SK-N-SH (cell line): ENCODE results near the gene CALCOCO1. TPM values are rescaled to one million over a fixed set of nuclear protein-coding genes. Genes with fewer than 3 reads are reported as not detected.

Source experiments
- CTCF ChIA-PET: fragments of 300-600, 350-600 bp; formaldehyde crosslinking; extraction: SDS; loops from one replicate; lab custom pipeline; 2021; lab: Yijun Ruan, JAX
- POLR2A ChIA-PET: fragments of 350-600 bp; sonication (Branson Sonifier 250); formaldehyde crosslinking; extraction: SDS; loops from one replicate; lab custom pipeline; 2020; ENCODE audit warnings: antibody characterized with exemption, inconsistent platforms; lab: Yijun Ruan, JAX
- DNase-seq: peaks from one replicate; pipeline ENCODE4 v3.0.0; 2012
- H2AFZ ChIP-seq: fragments of 200-600 bp; sonication (generic); 2 replicates; pipeline ENCODE4 v1.8.1; 2016; ENCODE audit warnings: antibody characterized with exemption, mild to moderate bottlenecking, low read depth
- H3F3A ChIP-seq: fragments of 200-600 bp; sonication (generic); replicated peaks from 2 replicates; pipeline ENCODE3; 2016; ENCODE audit warnings: antibody characterized with exemption, mild to moderate bottlenecking; ENCODE audit not compliant: insufficient read depth
- H3K27ac ChIP-seq, 2 experiments: fragments of 200-500 bp in 1 of 2; fragments of 200-600 bp in 1 of 2; sonication (Bioruptor generic) in 1 of 2; sonication (generic), shearing (Covaris generic) in 1 of 2; 2 replicates each; pipeline versions ENCODE4 v1.5.1 to v1.6.1; 2014 to 2016; ENCODE audit warnings: low read depth in 2 of 2, inconsistent platforms in 1 of 2, low read length in 1 of 2, mild to moderate bottlenecking in 1 of 2, mixed read lengths in 1 of 2
- H3K27me3 ChIP-seq: fragments of 200-600 bp; sonication (generic), shearing (Covaris generic); 2 replicates; pipeline ENCODE4 v1.6.1; 2016; ENCODE audit warnings: mixed run types; ENCODE audit not compliant: insufficient read depth
- H3K36me3 ChIP-seq, 2 experiments: fragments of 200-500 bp in 1 of 2; fragments of 200-600 bp in 1 of 2; sonication (Bioruptor generic) in 1 of 2; sonication (generic) in 1 of 2; replicated peaks in 1 of 2; 2 replicates each; pipeline versions ENCODE3 to v1.5.1; 2014 to 2016; ENCODE audit warnings: low read length in 1 of 2, mild to moderate bottlenecking in 1 of 2; ENCODE audit not compliant: insufficient read depth in 2 of 2, control insufficient read depth in 1 of 2
- H3K4me1 ChIP-seq, 2 experiments: fragments of 200-500 bp in 1 of 2; fragments of 200-600 bp in 1 of 2; sonication (Bioruptor generic) in 1 of 2; sonication (generic), shearing (Covaris generic) in 1 of 2; 2 replicates each; pipeline versions ENCODE4 v1.5.1 to v1.6.1; 2014 to 2016; ENCODE audit warnings: low read depth in 1 of 2, low read length in 1 of 2, mixed run types in 1 of 2; ENCODE audit not compliant: insufficient read depth in 2 of 2, control insufficient read depth in 1 of 2
- H3K4me2 ChIP-seq: fragments of 200-600 bp; sonication (generic), shearing (Covaris generic); 2 replicates; pipeline ENCODE4 v1.6.1; 2017; ENCODE audit warnings: mixed run types
- H3K4me3 ChIP-seq, 2 experiments: fragments of 200-500 bp in 1 of 2; fragments of 200-600 bp in 1 of 2; sonication (Bioruptor generic) in 1 of 2; sonication (generic), shearing (Covaris generic) in 1 of 2; 2 replicates each; pipeline versions ENCODE4 v1.5.1 to v1.8.1; 2014 to 2016; ENCODE audit warnings: low read depth in 2 of 2, inconsistent platforms in 1 of 2, low read length in 1 of 2, mild to moderate bottlenecking in 1 of 2, mixed read lengths in 1 of 2, moderate library complexity in 1 of 2
- H3K79me2 ChIP-seq: fragments of 200-600 bp; sonication (generic); 2 replicates; pipeline ENCODE4 v1.8.1; 2017; ENCODE audit warnings: mild to moderate bottlenecking; ENCODE audit not compliant: insufficient read depth
- H3K9ac ChIP-seq: fragments of 200-600 bp; sonication (generic); 2 replicates; pipeline ENCODE4 v1.6.1; 2017; ENCODE audit warnings: mixed run types
- H3K9me2 ChIP-seq: fragments of 200-600 bp; sonication (generic); 2 replicates; pipeline ENCODE4 v1.6.1; 2017; ENCODE audit warnings: mixed run types
- H3K9me3 ChIP-seq: fragments of 200-600 bp; sonication (generic); 2 replicates; pipeline ENCODE4 v1.6.1; 2017; ENCODE audit warnings: mixed run types, mild to moderate bottlenecking, moderate library complexity
- H4K20me1 ChIP-seq: fragments of 200-600 bp; sonication (generic); 2 replicates; pipeline ENCODE4 v1.6.1; 2017; ENCODE audit warnings: mild to moderate bottlenecking, mixed run types; ENCODE audit not compliant: insufficient read depth
- CTCF ChIP-seq: fragments of 200-600 bp; sonication (generic); IDR thresholded peaks from 2 replicates; pipeline ENCODE4 v1.6.1; 2017; ENCODE audit warnings: antibody characterized with exemption, mild to moderate bottlenecking, moderate library complexity
- FOXJ3 ChIP-seq: sonication (generic); formaldehyde crosslinking; IDR thresholded peaks from 2 replicates; pipeline ENCODE4 v1.5.1; 2020; ENCODE audit warnings: mild to moderate bottlenecking, missing genetic modification reagents
- MAX ChIP-seq: IDR thresholded peaks from 2 replicates; pipeline ENCODE4 v1.4.0; 2012; ENCODE audit warnings: low read depth
- NFIC ChIP-seq: IDR thresholded peaks from 2 replicates; pipeline ENCODE4 v1.4.0; 2012; ENCODE audit warnings: borderline replicate concordance
- NRF1 ChIP-seq: IDR thresholded peaks from 2 replicates; pipeline ENCODE4 v1.6.1; 2012; ENCODE audit warnings: low read depth, mild to moderate bottlenecking, low read length
- TCF12 ChIP-seq: IDR thresholded peaks from 2 replicates; pipeline ENCODE4 v1.4.0; 2012
- WGBS: methylation state at CpG from one replicate; pipeline ENCODE4 v1.1.6; 2017; ENCODE audit warnings: low lambda C conversion rate; 5-methylcytosine and 5-hydroxymethylcytosine counted together
- polyA plus RNA-seq, 3 experiments: library from polyadenylated mRNA; depleted of rRNA; stranded (reverse); fragments of >200 nt; gene quantifications; 2 replicates each; pipeline ENCODE4 v1.2.3, GENCODE V29; 2012

CALCOCO1 gene
- polyA plus RNA-seq, 1 of the 3 experiments (the other 2 are of a cell fraction), result 72.1 TPM

- no peaks in the 10 kb centered on the region for H3K79me2 ChIP-seq
- peak; percentile 23; the same call in 1 of the 2 replicates for TF ChIP-seq MAX
- peak; percentile 20 for TF ChIP-seq TCF12
- no peak for TF ChIP-seq FOXJ3 (CRISPR knock-in tag)
- TF ChIP-seq NFIC, result peak; percentile 82
- no peak for TF ChIP-seq NRF1
- no peak for TF ChIP-seq CTCF
- WGBS, result 42% methylated on average over 3 of the region's 3 CpGs
- H3K27ac ChIP-seq, result peak overlapping the region; percentile 68 to 98
- CTCF ChIA-PET, result interaction anchor here (0.5 to 1.7 kb wide), 3 partner anchors 14 to 695 kb away, joined by 3 to 9 read pairs (median 3); partner anchors contain the start of gene ATP5MC2
- no peaks in the 10 kb centered on the region for H4K20me1 ChIP-seq
- peaks cover 29% of the 10 kb centered on the region for H3F3A ChIP-seq
- H3K4me2 ChIP-seq, result peak overlapping the region; percentile 65
- H2AFZ ChIP-seq, result peak overlapping the region; percentile 47
- H3K27me3 ChIP-seq, result no peaks in the 10 kb centered on the region
- POLR2A ChIA-PET, result interaction anchor here (0.6 kb wide), 1 partner anchor 12 kb away, joined by 3 read pairs; no protein-coding TSS in a partner anchor
- 0 out of 4 replicates have a peak overlapping the region, but pooled peaks of 1 of the 2 experiments have one; percentile 10 for H3K4me3 ChIP-seq
- DNase-seq, result no peak
- H3K4me1 ChIP-seq, result peaks cover 0 to 14% of the 10 kb centered on the region in 2 experiments; a peak in 1 of 4 replicates
- H3K36me3 ChIP-seq, result peaks cover 3% of the 10 kb centered on the region in 2 experiments
- H3K9ac ChIP-seq, result peak overlapping the region; percentile 47
- H3K9me2 ChIP-seq, result no peaks in the 10 kb centered on the region
- no peaks in the 10 kb centered on the region for H3K9me3 ChIP-seq
Measured at GRCh38 chr12:53659011-53659551, 68.2 kb downstream of the CALCOCO1 start.

Other genes with a start within 250 kb of the CALCOCO1 start
- 57.6 and 80.9 TPM in 2 replicates for gene MAP3K12, start 228.0 kb downstream of the CALCOCO1 start, polyA plus RNA-seq (2012; rRNA removed)
- 57.8 and 69.8 TPM in 2 replicates for gene TARBP2, start 226.2 kb downstream of the CALCOCO1 start, polyA plus RNA-seq (2012; rRNA removed)
- 0.13 TPM in 1 of 2 replicates, not detected in the other for gene NPFF, start 220.0 kb downstream of the CALCOCO1 start, polyA plus RNA-seq (2012; rRNA removed)
- gene ATF7, start 101.1 kb downstream of the CALCOCO1 start, polyA plus RNA-seq (2012; rRNA removed), result 12.8 and 17.3 TPM in 2 replicates
- 309 and 319 TPM in 2 replicates for gene ATP5MC2, start 51.4 kb downstream of the CALCOCO1 start, polyA plus RNA-seq (2012; rRNA removed)
- gene CISTR, start 24.5 kb upstream of the CALCOCO1 start, polyA plus RNA-seq (2012; rRNA removed), result not detected in 2 replicates
- gene HOXC13, start 211.4 kb upstream of the CALCOCO1 start, polyA plus RNA-seq (2012; rRNA removed), result not detected in 2 replicates
- gene HOXC12, start 227.5 kb upstream of the CALCOCO1 start, polyA plus RNA-seq (2012; rRNA removed), result not detected in 2 replicates
- gene HOXC11, start 245.7 kb upstream of the CALCOCO1 start, polyA plus RNA-seq (2012; rRNA removed), result not detected in 2 replicates
- not detected in 2 replicates for gene HOTAIR, start 247.5 kb upstream of the CALCOCO1 start, polyA plus RNA-seq (2012; rRNA removed)